H1 (cell line): Measurements from ENCODE around the gene POU2F1. TPM values are rescaled to one million over a fixed set of nuclear protein-coding genes. Genes with fewer than 3 reads are reported as not detected.

Experiments
- CTCF ChIA-PET: fragments of 300-600 bp; sonication (Branson Sonifier 250); formaldehyde crosslinking; loops from one replicate; lab custom pipeline; 2021; ENCODE audit not compliant: partially characterized antibody; lab: Charles Lee
- POLR2A ChIA-PET: fragments of 300-600 bp; sonication (Branson Sonifier 250); formaldehyde crosslinking; loops from one replicate; lab custom pipeline; 2021; ENCODE audit warnings: inconsistent platforms; ENCODE audit not compliant: partially characterized antibody; lab: Charles Lee
- DNase-seq, 2 experiments: peaks; one replicate each; pipeline versions ENCODE4 v3.0.0 to v3.0.0-alpha.2; 2010 to 2022; ENCODE audit warnings: low spot score in 2 of 2, low read depth in 1 of 2, mixed read lengths in 1 of 2
- FAIRE-seq: peaks from 2 replicates; lab custom pipeline; 2011; peaks lifted over from hg19 to GRCh38; lab: Jason Lieb, UNC
- H2AFZ ChIP-seq: 2 replicates; pipeline ENCODE4 v1.8.1; 2012; ENCODE audit warnings: low read length, inconsistent platforms
- H2AK5ac ChIP-seq: 2 replicates; pipeline ENCODE4 v1.6.1; 2013; ENCODE audit warnings: low read depth, low read length
- H2BK120ac ChIP-seq: replicated peaks from 2 replicates; pipeline ENCODE3; 2013; ENCODE audit warnings: low read depth, low read length, inconsistent platforms
- H2BK12ac ChIP-seq: 2 replicates; pipeline ENCODE4 v1.6.1; 2013; ENCODE audit warnings: low read depth, low read length
- H2BK15ac ChIP-seq: 2 replicates; pipeline ENCODE4 v1.6.1; 2013; ENCODE audit warnings: low read length
- H2BK20ac ChIP-seq: 2 replicates; pipeline ENCODE4 v1.6.1; 2013; ENCODE audit warnings: low read length
- H2BK5ac ChIP-seq: 2 replicates; pipeline ENCODE4 v1.6.1; 2013; ENCODE audit warnings: low read depth, low read length
- H3K14ac ChIP-seq: 2 replicates; pipeline ENCODE4 v1.6.1; 2013; ENCODE audit warnings: inconsistent platforms; ENCODE audit not compliant: insufficient read length
- H3K18ac ChIP-seq: 2 replicates; pipeline ENCODE4 v1.6.1; 2013; ENCODE audit warnings: low read length; ENCODE audit errors: extremely low read depth
- H3K23ac ChIP-seq: 2 replicates; pipeline ENCODE4 v1.6.1; 2013; ENCODE audit warnings: inconsistent platforms; ENCODE audit not compliant: insufficient read length
- H3K23me2 ChIP-seq: 2 replicates; pipeline ENCODE4 v1.6.1; 2013; ENCODE audit warnings: low read depth, low read length
- H3K27ac ChIP-seq: 2 replicates; pipeline ENCODE4 v1.6.1; 2011; ENCODE audit warnings: low read depth, low read length, inconsistent platforms
- H3K27me3 ChIP-seq, 4 experiments: replicated peaks in 1 of 4; 1 replicate in 1 of 4; 2 replicates in 3 of 4; pipeline versions ENCODE4 v1.6.1 to v1.8.1; 2011 to 2013; ENCODE audit warnings: low read length in 3 of 4, mild to moderate bottlenecking in 3 of 4, inconsistent platforms in 2 of 4, mixed read lengths in 2 of 4, moderate library complexity in 1 of 4; ENCODE audit not compliant: control insufficient read depth in 3 of 4, insufficient read depth in 3 of 4; ENCODE audit errors: extremely low read depth in 1 of 4
- H3K36me3 ChIP-seq, 4 experiments: 2 replicates each; pipeline versions ENCODE4 v1.6.1 to v1.8.1; 2011 to 2013; ENCODE audit warnings: mild to moderate bottlenecking in 4 of 4, low read length in 3 of 4, moderate library complexity in 2 of 4, control low read depth in 1 of 4, inconsistent platforms in 1 of 4; ENCODE audit not compliant: insufficient read depth in 4 of 4, control insufficient read depth in 2 of 4
- H3K4ac ChIP-seq: replicated peaks from 2 replicates; pipeline ENCODE3; 2013; ENCODE audit warnings: low read length, low read depth, mixed read lengths, inconsistent platforms; ENCODE audit not compliant: insufficient read length
- H3K4me1 ChIP-seq, 4 experiments: replicated peaks in 1 of 4; 1 replicate in 1 of 4; 2 replicates in 3 of 4; pipeline versions ENCODE4 v1.6.1 to v1.8.1; 2011 to 2013; ENCODE audit warnings: low read length in 3 of 4, inconsistent platforms in 2 of 4, mixed read lengths in 1 of 4; ENCODE audit not compliant: insufficient read depth in 4 of 4, control insufficient read depth in 3 of 4
- H3K4me2 ChIP-seq, 2 experiments: 2 replicates each; pipeline versions ENCODE4 v1.6.1 to v1.8.1; 2011 to 2013; ENCODE audit warnings: low read depth in 2 of 2, low read length in 2 of 2, control low read depth in 1 of 2, inconsistent platforms in 1 of 2, mild to moderate bottlenecking in 1 of 2; ENCODE audit not compliant: insufficient read depth in 1 of 2
- H3K4me3 ChIP-seq, 4 experiments: fragments of 200-600, 300-600 bp in 1 of 4; sonication (generic), shearing (Covaris generic), sonication (Bioruptor Twin) in 1 of 4; 2 replicates each; pipeline versions ENCODE4 v1.5.1 to v1.8.1; 2011 to 2016; ENCODE audit warnings: low read length in 4 of 4, low read depth in 3 of 4, control low read depth in 2 of 4, inconsistent platforms in 2 of 4, mild to moderate bottlenecking in 2 of 4, mixed read lengths in 1 of 4, moderate library complexity in 1 of 4; ENCODE audit not compliant: insufficient read depth in 2 of 4; ENCODE audit errors: extremely low read depth in 1 of 4
- H3K56ac ChIP-seq: replicated peaks from 2 replicates; pipeline ENCODE3; 2013; ENCODE audit warnings: low read depth, mild to moderate bottlenecking, mixed read lengths, low read length, inconsistent platforms; ENCODE audit not compliant: insufficient read length
- H3K79me1 ChIP-seq: 2 replicates; pipeline ENCODE4 v1.6.1; 2013; ENCODE audit warnings: low read depth, low read length, control low read depth
- H3K79me2 ChIP-seq, 2 experiments: 2 replicates each; pipeline versions ENCODE4 v1.6.1 to v1.8.1; 2012 to 2013; ENCODE audit warnings: low read length in 2 of 2, mild to moderate bottlenecking in 2 of 2, inconsistent platforms in 1 of 2; ENCODE audit not compliant: insufficient read depth in 2 of 2, control insufficient read depth in 1 of 2
- H3K9ac ChIP-seq, 4 experiments: replicated peaks in 1 of 4; 1 replicate in 1 of 4; 2 replicates in 3 of 4; pipeline versions ENCODE4 v1.6.1 to v1.8.1; 2011 to 2013; ENCODE audit warnings: low read depth in 3 of 4, low read length in 3 of 4, control low read depth in 2 of 4, mild to moderate bottlenecking in 2 of 4, moderate library complexity in 2 of 4, inconsistent platforms in 1 of 4; ENCODE audit errors: extremely low read depth in 1 of 4
- H3K9me3 ChIP-seq, 2 experiments: 2 replicates each; pipeline versions ENCODE4 v1.6.1 to v1.8.1; 2012 to 2013; ENCODE audit warnings: mild to moderate bottlenecking in 2 of 2, moderate library complexity in 2 of 2, control low read depth in 1 of 2, inconsistent platforms in 1 of 2, low read depth in 1 of 2, low read length in 1 of 2, mixed read lengths in 1 of 2; ENCODE audit not compliant: insufficient read depth in 2 of 2
- H4K20me1 ChIP-seq, 2 experiments: replicated peaks in 1 of 2; 2 replicates each; pipeline versions ENCODE3 to v1.8.1; 2011 to 2013; ENCODE audit warnings: inconsistent platforms in 2 of 2, low read length in 2 of 2, mild to moderate bottlenecking in 1 of 2; ENCODE audit not compliant: insufficient read depth in 2 of 2, control insufficient read depth in 1 of 2
- H4K5ac ChIP-seq: 2 replicates; pipeline ENCODE4 v1.6.1; 2013; ENCODE audit warnings: low read length, low read depth, mixed read lengths, inconsistent platforms; ENCODE audit not compliant: insufficient read length
- H4K8ac ChIP-seq: 2 replicates; pipeline ENCODE4 v1.8.0; 2013; ENCODE audit warnings: mild to moderate bottlenecking, moderate library complexity, low read length, inconsistent platforms; ENCODE audit not compliant: insufficient read depth; ENCODE audit errors: extremely low read depth
- H4K91ac ChIP-seq: replicated peaks from 2 replicates; pipeline ENCODE3; 2013; ENCODE audit warnings: low read length, mixed read lengths, inconsistent platforms; ENCODE audit not compliant: insufficient read length
- NRF1 ChIP-seq: IDR thresholded peaks from 2 replicates; pipeline ENCODE4 v1.6.1; 2011; ENCODE audit warnings: mild to moderate bottlenecking, low read depth, low read length, improper control_type of control experiment
- POLR2A ChIP-seq, 2 experiments: IDR thresholded peaks; 1 replicate in 1 of 2; 2 replicates in 1 of 2; pipeline ENCODE4 v1.6.1; 2011; ENCODE audit warnings: low read depth in 2 of 2, low read length in 2 of 2, mild to moderate bottlenecking in 2 of 2; ENCODE audit errors: control extremely low read depth in 1 of 2
- TAF7 ChIP-seq: optimal IDR thresholded peaks from 2 replicates; pipeline ENCODE3; 2011; ENCODE audit warnings: low read depth, mild to moderate bottlenecking, inconsistent platforms, low read length, moderate library complexity, borderline replicate concordance
- WGBS, 2 experiments: shearing (Covaris generic) in 1 of 2; methylation state at CpG; one replicate each; pipeline versions ENCODE4 v1.1.6 to v1.1.7; 2013 to 2015; ENCODE audit warnings: low lambda C conversion rate in 2 of 2, mixed read lengths in 2 of 2, inconsistent platforms in 1 of 2, low coverage in 1 of 2, missing lambda C conversion rate in 1 of 2; ENCODE audit not compliant: insufficient replicate concordance in 2 of 2, insufficient coverage in 1 of 2, insufficient read length in 1 of 2; ENCODE audit errors: extremely low coverage in 1 of 2, missing lambda C conversion rate in 1 of 2; 5-methylcytosine and 5-hydroxymethylcytosine counted together
- polyA plus RNA-seq, 7 experiments: library from polyadenylated mRNA; depleted of rRNA in 3 of 7; stranded (reverse) in 5 of 7; unstranded in 2 of 7; fragments of >200 nt in 5 of 7; fragments of 200-250 nt in 2 of 7; gene quantifications; 1 replicate in 5 of 7; 2 replicates in 1 of 7; 4 replicates in 1 of 7; pipeline versions ENCODE4 v1.2.1 to v1.2.3, GENCODE V29; 2011 to 2013; ENCODE audit warnings: missing spikeins in 2 of 7, mixed read lengths in 2 of 7
- total RNA-seq: library from RNA; stranded (reverse); fragmentation: NEBNext Ultra II Directional; extraction: Animal tissue kit (Norgen Biotek cat#: 25700); gene quantifications from 2 replicates; pipeline ENCODE4 v1.2.1, GENCODE V29; 2021

The POU2F1 gene
- total and polyA plus RNA-seq, 2 of the 8 experiments (the other 6 are each of a cell fraction or from before 2014, with no cell fraction given), result 37.0 to 57.2 TPM

GRCh38 chr1:167434306-167434705 is 213.6 kb downstream of the POU2F1 start:
- Histone ChIP-seq H2AK5ac (no peak overlapping the region), H3K9me3 (no peaks in the 10 kb centered on the region), H4K91ac (no peak overlapping the region), H2BK5ac (no peak overlapping the region), H3K23me2 (peaks cover 5% of the 10 kb centered on the region; the same call in 1 of the 2 replicates), H3K9ac (no peak overlapping the region), H2BK15ac (no peak overlapping the region), H3K14ac (no peak overlapping the region), H4K8ac (no peak overlapping the region), H4K5ac (no peak overlapping the region), H4K20me1 (no peaks in the 10 kb centered on the region), H3K56ac (no peak overlapping the region), H3K4me1 (peaks cover 12 to 35% (median 21%) of the 10 kb centered on the region in 4 experiments), H3K36me3 (no peaks in the 10 kb centered on the region), H3K79me1 (no peaks in the 10 kb centered on the region), H3K27ac (no peak overlapping the region), H3K79me2 (no peaks in the 10 kb centered on the region), H2BK12ac (no peak overlapping the region), H3K4ac (no peak overlapping the region), H2BK120ac (no peak overlapping the region), H3K23ac (no peak overlapping the region), H3K27me3 (peaks cover 0 to 17% (median 13%) of the 10 kb centered on the region in 4 experiments; a peak in 6 of 7 replicates), H3K18ac (no peak overlapping the region), H2AFZ (no peak overlapping the region), H3K4me3 (no peak overlapping the region), H2BK20ac (no peak overlapping the region), H3K4me2 (no peak overlapping the region)
- POLR2A ChIA-PET, result interaction anchor here (0.6 to 1.1 kb wide), 3 partner anchors 16 to 329 kb away, joined by 3 to 5 read pairs (median 3); no protein-coding TSS in a partner anchor
- WGBS, 2 experiments, result 89% methylated on average over 6 of the region's 6 CpGs; no CpG with 5 or more reads in 1 of the 2 experiments
- CTCF ChIA-PET, result interaction anchor here (0.7 to 5.5 kb wide), 7 partner anchors 7 to 376 kb away, joined by 3 to 64 read pairs (median 3); no protein-coding TSS in a partner anchor
- FAIRE-seq (no peak), DNase-seq (peak in 1 of 2 experiments; percentile 29)
- no peak for TF ChIP-seq POLR2A (IDR thresholded peaks at IDR 0.05; ENCODE audit: control extremely low read depth in 1 of 2, low read depth in 2 of 2, low read length in 2 of 2)
- no peak for TF ChIP-seq TAF7
- no peak for TF ChIP-seq NRF1
